Esophagus muscularis mucosa (tissue), 4 donors: ENCODE results near the gene OR51B2. TPM values are rescaled to one million over a fixed set of nuclear protein-coding genes. Genes with fewer than 3 reads are reported as not detected.

Source experiments
- DNase-seq: peaks from one replicate; pipeline ENCODE4 v3.0.0-alpha.2; 2017; ENCODE audit errors: extremely low spot score
- H3K27ac ChIP-seq, 4 donors: fragments of 200-600 bp; sonication (generic); replicated peaks in 1 of 4; 1 replicate in 3 of 4; 2 replicates in 1 of 4; pipeline ENCODE4 v1.5.1; 2016 to 2019; ENCODE audit warnings: mild to moderate bottlenecking in 1 of 4
- H3K27me3 ChIP-seq, 4 donors: fragments of 200-600 bp; sonication (generic); one replicate each; pipeline versions ENCODE4 v1.5.1 to v1.6.0; 2016 to 2019
- H3K36me3 ChIP-seq, 4 donors: fragments of 200-600 bp; sonication (generic); one replicate each; pipeline ENCODE4 v1.5.1; 2016 to 2019
- H3K4me1 ChIP-seq, 4 donors: fragments of 200-600 bp; sonication (generic); one replicate each; pipeline ENCODE4 v1.5.1; 2016 to 2019
- H3K4me3 ChIP-seq, 4 donors: fragments of 200-600 bp; sonication (generic); 1 replicate in 2 of 4; 2 replicates in 2 of 4; pipeline ENCODE4 v1.5.1; 2016 to 2019; ENCODE audit warnings: mild to moderate bottlenecking in 4 of 4, moderate library complexity in 1 of 4
- H3K9me3 ChIP-seq, 4 donors: fragments of 200-600 bp; sonication (generic); 1 replicate in 3 of 4; 2 replicates in 1 of 4; pipeline ENCODE4 v1.5.1; 2016 to 2019
- EP300 ChIP-seq: sonication (generic); formaldehyde crosslinking; IDR thresholded peaks from one replicate; pipeline ENCODE4 v1.6.1; 2017; ENCODE audit warnings: antibody characterized with exemption
- POLR2A ChIP-seq: fragments of 450-650 bp; IDR thresholded peaks from one replicate; pipeline ENCODE4 v1.6.1; 2017; ENCODE audit warnings: antibody characterized with exemption, moderate library complexity, mild to moderate bottlenecking, low read depth
- POLR2AphosphoS5 ChIP-seq, 2 donors: sonication (generic); formaldehyde crosslinking; IDR thresholded peaks; one replicate each; pipeline ENCODE4 v1.6.1; 2017; ENCODE audit warnings: antibody characterized with exemption in 2 of 2
- WGBS: methylation state at CpG from one replicate; pipeline ENCODE4 v1.1.5; 2018; 5-methylcytosine and 5-hydroxymethylcytosine counted together
- intact Hi-C: fragments of 100-400 bp; cut with DNase I; formaldehyde crosslinking; loops from one replicate; pipeline ENCODE4 v1.15.1; 2023
- total RNA-seq, 4 donors: library from RNA; depleted of rRNA; stranded (reverse); fragments of >200 nt; gene quantifications; one replicate each; pipeline versions ENCODE4 v1.1.0 to v1.2.1, GENCODE V29; 2016
- TF ChIP-seq, protein P1 (sequence below), 3 experiments: fragments of 200-600 bp in 2 of 3; fragments of 450-650 bp in 1 of 3; sonication (generic) in 2 of 3; IDR thresholded peaks; one replicate each; pipeline ENCODE4 v1.5.1; 2017 to 2019; ENCODE audit warnings: antibody characterized with exemption in 3 of 3, mild to moderate bottlenecking in 2 of 3, moderate library complexity in 1 of 3

Gene OR51B2
- total RNA-seq, 4 donors from 2014 or later: not detected

- Histone ChIP-seq H3K27me3 (no peaks in the 10 kb centered on the region), H3K27ac (no peak overlapping the region), H3K4me3 (no peak overlapping the region), H3K36me3 (no peaks in the 10 kb centered on the region), H3K4me1 (no peaks in the 10 kb centered on the region), H3K9me3 (no peaks in the 10 kb centered on the region)
- TF ChIP-seq, protein P1, sequence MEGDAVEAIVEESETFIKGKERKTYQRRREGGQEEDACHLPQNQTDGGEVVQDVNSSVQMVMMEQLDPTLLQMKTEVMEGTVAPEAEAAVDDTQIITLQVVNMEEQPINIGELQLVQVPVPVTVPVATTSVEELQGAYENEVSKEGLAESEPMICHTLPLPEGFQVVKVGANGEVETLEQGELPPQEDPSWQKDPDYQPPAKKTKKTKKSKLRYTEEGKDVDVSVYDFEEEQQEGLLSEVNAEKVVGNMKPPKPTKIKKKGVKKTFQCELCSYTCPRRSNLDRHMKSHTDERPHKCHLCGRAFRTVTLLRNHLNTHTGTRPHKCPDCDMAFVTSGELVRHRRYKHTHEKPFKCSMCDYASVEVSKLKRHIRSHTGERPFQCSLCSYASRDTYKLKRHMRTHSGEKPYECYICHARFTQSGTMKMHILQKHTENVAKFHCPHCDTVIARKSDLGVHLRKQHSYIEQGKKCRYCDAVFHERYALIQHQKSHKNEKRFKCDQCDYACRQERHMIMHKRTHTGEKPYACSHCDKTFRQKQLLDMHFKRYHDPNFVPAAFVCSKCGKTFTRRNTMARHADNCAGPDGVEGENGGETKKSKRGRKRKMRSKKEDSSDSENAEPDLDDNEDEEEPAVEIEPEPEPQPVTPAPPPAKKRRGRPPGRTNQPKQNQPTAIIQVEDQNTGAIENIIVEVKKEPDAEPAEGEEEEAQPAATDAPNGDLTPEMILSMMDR (IDR thresholded peaks at IDR 0.05): no peak
- TF ChIP-seq POLR2AphosphoS5 (IDR thresholded peaks at IDR 0.05): no peak
- TF ChIP-seq POLR2A: no peak
- no peak for TF ChIP-seq EP300
- WGBS: 94% methylated on average over 1 of the region's 1 CpG
- no peak for DNase-seq
- intact Hi-C loops: no loop called here
Observed at GRCh38 chr11:5290106-5290505, 34.0 kb downstream of the OR51B2 start.

DNA sequence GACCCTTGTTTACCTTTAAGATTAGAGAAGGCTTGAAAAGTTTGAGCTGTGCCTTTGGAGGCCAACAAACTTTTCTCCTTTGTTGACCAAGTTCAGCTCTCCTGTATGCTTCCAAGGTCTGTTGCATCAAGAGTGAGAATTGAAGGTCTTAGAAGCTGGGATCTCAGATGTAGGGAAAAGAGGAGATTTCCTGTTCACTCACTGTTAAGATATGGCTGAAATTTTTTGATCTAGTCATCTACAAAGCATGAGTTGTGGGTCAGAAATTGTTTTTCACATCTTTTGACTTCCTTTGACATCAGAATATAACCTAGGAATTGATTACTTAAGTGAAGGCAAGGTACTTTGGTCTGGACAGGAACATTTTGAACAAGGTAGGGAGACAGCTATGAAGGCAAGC lies 34.4 kb downstream of the OR51B2 start:
- intact Hi-C loops: no loop called here
- Histone ChIP-seq H3K27ac (no peak overlapping the region), H3K9me3 (no peaks in the 10 kb centered on the region), H3K27me3 (no peaks in the 10 kb centered on the region), H3K4me3 (no peak overlapping the region), H3K36me3 (no peaks in the 10 kb centered on the region), H3K4me1 (no peaks in the 10 kb centered on the region)
- DNase-seq: no peak
- TF ChIP-seq, protein P1 (IDR thresholded peaks at IDR 0.05): no peak
- TF ChIP-seq POLR2AphosphoS5 (IDR thresholded peaks at IDR 0.05): no peak
- TF ChIP-seq EP300: no peak
- no peak for TF ChIP-seq POLR2A

DNA sequence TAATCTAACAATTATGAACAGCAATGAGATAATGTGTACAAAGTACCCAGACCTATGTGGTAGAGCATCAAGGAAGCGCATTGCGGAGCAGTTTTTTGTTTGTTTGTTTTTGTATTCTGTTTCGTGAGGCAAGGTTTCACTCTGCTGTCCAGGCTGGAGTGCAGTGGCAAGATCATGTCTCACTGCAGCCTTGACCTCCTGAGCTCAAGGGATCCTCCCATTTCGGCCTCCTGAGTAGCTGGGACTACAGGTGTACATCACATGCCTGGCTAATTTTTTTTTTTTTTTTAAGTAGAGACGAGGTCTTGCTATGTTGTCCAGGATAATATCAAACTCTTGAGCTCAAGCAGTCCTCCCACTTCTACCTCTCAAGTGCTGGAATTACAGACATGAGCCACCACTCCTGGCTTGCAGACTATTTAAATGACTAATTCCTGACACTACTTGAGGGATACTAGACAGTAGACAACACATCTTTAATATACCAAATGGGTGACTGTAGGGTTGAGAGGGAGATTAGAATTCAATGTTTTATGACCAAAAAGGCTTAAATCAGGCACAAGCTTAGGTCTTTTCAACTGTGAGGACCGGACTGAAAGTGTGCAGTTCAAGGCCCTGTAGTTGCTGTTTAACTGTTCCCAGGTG lies 35.1 kb downstream of the OR51B2 start:
- TF ChIP-seq POLR2A: no peak
- TF ChIP-seq POLR2AphosphoS5 (IDR thresholded peaks at IDR 0.05): no peak
- TF ChIP-seq EP300: no peak
- TF ChIP-seq, protein P1 (IDR thresholded peaks at IDR 0.05): no peak
- Histone ChIP-seq H3K27ac (no peak overlapping the region), H3K36me3 (no peaks in the 10 kb centered on the region), H3K4me1 (no peaks in the 10 kb centered on the region), H3K9me3 (no peaks in the 10 kb centered on the region), H3K27me3 (no peaks in the 10 kb centered on the region), H3K4me3 (no peak overlapping the region)
- 84% methylated on average over 6 of the region's 6 CpGs for WGBS
- intact Hi-C loops: no loop called here
- DNase-seq: no peak

DNA sequence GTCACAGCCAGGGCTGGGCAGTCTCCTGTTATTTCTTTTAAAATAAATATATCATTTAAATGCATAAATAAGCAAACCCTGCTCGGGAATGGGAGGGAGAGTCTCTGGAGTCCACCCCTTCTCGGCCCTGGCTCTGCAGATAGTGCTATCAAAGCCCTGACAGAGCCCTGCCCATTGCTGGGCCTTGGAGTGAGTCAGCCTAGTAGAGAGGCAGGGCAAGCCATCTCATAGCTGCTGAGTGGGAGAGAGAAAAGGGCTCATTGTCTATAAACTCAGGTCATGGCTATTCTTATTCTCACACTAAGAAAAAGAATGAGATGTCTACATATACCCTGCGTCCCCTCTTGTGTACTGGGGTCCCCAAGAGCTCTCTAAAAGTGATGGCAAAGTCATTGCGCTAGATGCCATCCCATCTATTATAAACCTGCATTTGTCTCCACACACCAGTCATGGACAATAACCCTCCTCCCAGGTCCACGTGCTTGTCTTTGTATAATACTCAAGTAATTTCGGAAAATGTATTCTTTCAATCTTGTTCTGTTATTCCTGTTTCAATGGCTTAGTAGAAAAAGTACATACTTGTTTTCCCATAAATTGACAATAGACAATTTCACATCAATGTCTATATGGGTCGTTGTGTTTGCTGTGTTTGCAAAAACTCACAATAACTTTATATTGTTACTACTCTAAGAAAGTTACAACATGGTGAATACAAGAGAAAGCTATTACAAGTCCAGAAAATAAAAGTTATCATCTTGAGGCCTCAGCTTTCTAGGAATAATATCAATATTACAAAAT lies 35.8 kb downstream of the OR51B2 start:
- Histone ChIP-seq H3K36me3 (no peaks in the 10 kb centered on the region), H3K9me3 (no peaks in the 10 kb centered on the region), H3K4me3 (no peak overlapping the region), H3K27me3 (no peaks in the 10 kb centered on the region), H3K4me1 (no peaks in the 10 kb centered on the region), H3K27ac (no peak overlapping the region)
- intact Hi-C loops: no loop called here
- TF ChIP-seq EP300: no peak
- TF ChIP-seq POLR2AphosphoS5 (IDR thresholded peaks at IDR 0.05): no peak
- TF ChIP-seq POLR2A: no peak
- TF ChIP-seq, protein P1 (IDR thresholded peaks at IDR 0.05): no peak
- WGBS: 76% methylated on average over 7 of the region's 7 CpGs
- DNase-seq: no peak
